K562 (cell line): ENCODE data around the gene NFATC1. TPM values are rescaled to one million over a fixed set of nuclear protein-coding genes. Genes with fewer than 3 reads are reported as not detected.

ENCODE experiments used
- ATAC-seq: fragments of 200-7000 bp; cut with Tn5 transposase; 3 replicates; pipeline ENCODE4 v1.9.1; 2020; ENCODE audit warnings: moderate library complexity
- BruUV-seq: library from RNA; stranded (reverse); fragments of 400-500 nt; replicated peaks from 2 replicates; lab custom pipeline; 2021; lab: Mats Ljungman, UMichigan
- CTCF ChIA-PET: fragments of 300-600 bp; formaldehyde crosslinking; extraction: SDS; loops from one replicate; lab custom pipeline; 2021; ENCODE audit warnings: low intra/inter-chr PET ratio; lab: Yijun Ruan, JAX
- POLR2A ChIA-PET: fragments of 300-600, 350-650 bp; sonication (Branson Sonifier 250); formaldehyde crosslinking; extraction: SDS; loops from one replicate; lab custom pipeline; 2021; ENCODE audit warnings: antibody characterized with exemption, inconsistent platforms; lab: Yijun Ruan, JAX
- DNase-seq, 4 experiments: peaks; one replicate each; pipeline versions ENCODE4 v3.0.0 to v3.0.0-alpha.2; 2011 to 2018; ENCODE audit warnings: low spot score in 3 of 4, mixed read lengths in 3 of 4; ENCODE audit errors: extremely low read depth in 1 of 4
- FAIRE-seq: peaks from 2 replicates; lab custom pipeline; 2011; peaks lifted over from hg19 to GRCh38; lab: Jason Lieb, UNC
- H2AFZ ChIP-seq: 2 replicates; pipeline ENCODE4 v1.6.0; 2011; ENCODE audit warnings: low read depth, low read length, control low read depth, inconsistent platforms
- H3K27ac ChIP-seq: fragments of 200-600 bp; 3 replicates; pipeline ENCODE4 v1.8.0; 2011; ENCODE audit warnings: low read depth, mild to moderate bottlenecking, control low read depth, inconsistent platforms, low read length, moderate library complexity, mixed read lengths; ENCODE audit errors: extremely low read depth
- H3K27me3 ChIP-seq, 2 experiments: fragments of 300-600 bp in 1 of 2; 2 replicates in 1 of 2; 3 replicates in 1 of 2; pipeline versions ENCODE4 v1.6.0 to v1.8.0; 2011; ENCODE audit warnings: inconsistent platforms in 2 of 2, low read length in 2 of 2, mild to moderate bottlenecking in 1 of 2, mixed read lengths in 1 of 2, moderate library complexity in 1 of 2; ENCODE audit not compliant: control insufficient read depth in 2 of 2, insufficient read depth in 2 of 2
- H3K36me3 ChIP-seq: fragments of 300-600 bp; 3 replicates; pipeline ENCODE4 v1.8.0; 2011; ENCODE audit warnings: mild to moderate bottlenecking, low read length, inconsistent platforms; ENCODE audit not compliant: control insufficient read depth, insufficient read depth
- H3K4me1 ChIP-seq, 2 experiments: fragments of 200-600 bp in 1 of 2; replicated peaks in 1 of 2; 2 replicates in 1 of 2; 3 replicates in 1 of 2; pipeline versions ENCODE4 v1.5.1 to v1.8.0; 2011; ENCODE audit warnings: inconsistent platforms in 2 of 2, low read length in 2 of 2, mild to moderate bottlenecking in 1 of 2, mixed read lengths in 1 of 2, moderate library complexity in 1 of 2; ENCODE audit not compliant: control insufficient read depth in 2 of 2, insufficient read depth in 2 of 2
- H3K4me2 ChIP-seq: 2 replicates; pipeline ENCODE4 v1.6.1; 2011; ENCODE audit warnings: low read length, control low read depth, inconsistent platforms, mixed read lengths; ENCODE audit not compliant: insufficient read depth
- H3K4me3 ChIP-seq: fragments of 200-600 bp; sonication (generic), shearing (Covaris generic); 2 replicates; pipeline ENCODE4 v1.5.1; 2016; ENCODE audit warnings: control low read depth, inconsistent platforms
- H3K79me2 ChIP-seq: fragments of 200-600 bp; 3 replicates; pipeline ENCODE4 v1.8.0; 2011; ENCODE audit warnings: low read length, inconsistent platforms; ENCODE audit not compliant: control insufficient read depth, insufficient read depth
- H3K9ac ChIP-seq, 2 experiments: 2 replicates each; pipeline versions ENCODE4 v1.6.0 to v1.6.1; 2011; ENCODE audit warnings: low read depth in 2 of 2, low read length in 2 of 2, control low read depth in 1 of 2, inconsistent platforms in 1 of 2, mild to moderate bottlenecking in 1 of 2, mixed read lengths in 1 of 2; ENCODE audit not compliant: insufficient read depth in 1 of 2
- H3K9me1 ChIP-seq: one replicate; pipeline ENCODE4 v1.6.0; 2011; ENCODE audit warnings: inconsistent platforms, mild to moderate bottlenecking, low read length, moderate library complexity; ENCODE audit not compliant: control insufficient read depth, insufficient read depth
- H3K9me3 ChIP-seq: replicated peaks from 2 replicates; pipeline ENCODE4 v1.5.1; 2011; ENCODE audit warnings: low read depth, low read length, inconsistent platforms; ENCODE audit not compliant: control insufficient read depth, insufficient read depth
- H4K20me1 ChIP-seq: replicated peaks from 2 replicates; pipeline ENCODE4 v1.6.1; 2011; ENCODE audit warnings: low read length, inconsistent platforms, mixed read lengths; ENCODE audit not compliant: control insufficient read depth, insufficient read depth
- BDP1 ChIP-seq: IDR thresholded peaks from 3 replicates; pipeline ENCODE4 v1.6.1; 2011; ENCODE audit not compliant: insufficient read length, insufficient read depth
- BRCA1 ChIP-seq, 2 experiments: fragments of 450-650 bp in 1 of 2; sonication (generic) in 1 of 2; formaldehyde crosslinking in 1 of 2; IDR thresholded peaks; 2 replicates each; pipeline versions ENCODE4 v1.5.0 to v1.6.1; 2017 to 2020; ENCODE audit warnings: mild to moderate bottlenecking in 1 of 2, missing genetic modification reagents in 1 of 2
- CBX1 ChIP-seq: sonication (generic); IDR thresholded peaks from 2 replicates; pipeline ENCODE4 v1.6.1; 2016; ENCODE audit warnings: antibody characterized with exemption, low read depth, mild to moderate bottlenecking
- COPS2 ChIP-seq: fragments of 450-650 bp; conservative IDR thresholded peaks from 2 replicates; pipeline ENCODE4 v1.6.1; 2016; ENCODE audit warnings: mild to moderate bottlenecking, moderate library complexity
- ILF3 ChIP-seq: fragments of 450-650 bp; IDR thresholded peaks from 2 replicates; pipeline ENCODE4 v1.6.1; 2018; ENCODE audit warnings: antibody characterized with exemption, mild to moderate bottlenecking, moderate library complexity, borderline replicate concordance
- KDM4B ChIP-seq, 2 experiments: fragments of 450-650 bp in 1 of 2; sonication (generic) in 1 of 2; IDR thresholded peaks; 2 replicates each; pipeline ENCODE4 v1.6.1; 2016 to 2017; ENCODE audit warnings: borderline replicate concordance in 2 of 2, antibody characterized with exemption in 1 of 2, low read depth in 1 of 2, mild to moderate bottlenecking in 1 of 2
- NR4A1 ChIP-seq, 2 experiments: fragments of 250-450 bp in 1 of 2; fragments of 450-650 bp in 1 of 2; sonication (Bioruptor Pico) in 1 of 2; IDR thresholded peaks; 2 replicates each; pipeline versions ENCODE4 v1.4.0 to v1.6.1; 2016 to 2020; ENCODE audit warnings: mild to moderate bottlenecking in 2 of 2, missing compliant biosample characterization in 1 of 2, missing genetic modification characterization in 1 of 2, moderate library complexity in 1 of 2
- RBM15 ChIP-seq: fragments of 200-400 bp; formaldehyde crosslinking; IDR thresholded peaks from 2 replicates; pipeline ENCODE4 v1.6.1; 2018; ENCODE audit warnings: mild to moderate bottlenecking, low read length, moderate library complexity; ENCODE audit not compliant: insufficient read depth
- SMAD2 ChIP-seq: fragments of 150-350 bp; IDR thresholded peaks from 2 replicates; pipeline ENCODE4 v1.6.1; 2014; ENCODE audit warnings: low read depth, mild to moderate bottlenecking, low read length
- ZNF217 ChIP-seq: sonication (generic); formaldehyde crosslinking; IDR thresholded peaks from 2 replicates; pipeline ENCODE4 v1.8.0; 2022; ENCODE audit warnings: mild to moderate bottlenecking, missing genetic modification reagents
- WGBS: fragments of 100-300 bp; shearing (Covaris generic); methylation state at CpG from one replicate; pipeline ENCODE4 v1.1.6; 2016; ENCODE audit warnings: low coverage, mixed read lengths; ENCODE audit not compliant: insufficient coverage; ENCODE audit errors: missing lambda C conversion rate; 5-methylcytosine and 5-hydroxymethylcytosine counted together
- in situ Hi-C: fragments of 300-500 bp; cut with MboI; formaldehyde crosslinking; loops from 4 replicates; pipeline ENCODE4 v1.15.0; 2018; ENCODE audit warnings: inconsistent platforms, mixed read lengths
- intact Hi-C: fragments of 100-400 bp; cut with micrococcal nuclease; formaldehyde crosslinking; loops from 2 replicates; pipeline ENCODE4 v1.14.2; 2022
- polyA plus RNA-seq, 8 experiments: library from polyadenylated mRNA; depleted of rRNA in 4 of 8; stranded (reverse) in 5 of 8; unstranded in 3 of 8; fragments of >200 nt; fragmentation: Nextera tagmentation in 2 of 8; fragmentation: Illumina TruSeq in 1 of 8; extraction: Ambion mirVana in 2 of 8; extraction: Trizol in 1 of 8; gene quantifications; 2 replicates each; pipeline versions ENCODE4 v1.2.1 to v1.2.3, GENCODE V29; 2011 to 2014; ENCODE audit warnings: inconsistent platforms in 1 of 8, missing spikeins in 1 of 8
- total RNA-seq, 7 experiments: library from RNA; depleted of rRNA in 6 of 7; stranded (reverse); fragments of >200 nt in 6 of 7; fragmentation: Illumina TruSeq in 2 of 7; extraction: Trizol in 2 of 7; gene quantifications; 2 replicates each; pipeline versions ENCODE4 v1.2.1 to v1.2.3, GENCODE V29; 2011 to 2021; ENCODE audit warnings: low replicate concordance in 1 of 7
- TF ChIP-seq, protein P1 (sequence below): fragments of 250-450 bp; sonication (Bioruptor Pico); IDR thresholded peaks from 2 replicates; pipeline ENCODE4 v1.5.0; 2022; ENCODE audit warnings: mild to moderate bottlenecking

NFATC1 gene
- total and polyA plus RNA-seq, 9 of the 15 experiments (the other 6 are each of a cell fraction or from before 2014, with no cell fraction given), result 1.1 to 16.4 (median 2.5) TPM

DNA sequence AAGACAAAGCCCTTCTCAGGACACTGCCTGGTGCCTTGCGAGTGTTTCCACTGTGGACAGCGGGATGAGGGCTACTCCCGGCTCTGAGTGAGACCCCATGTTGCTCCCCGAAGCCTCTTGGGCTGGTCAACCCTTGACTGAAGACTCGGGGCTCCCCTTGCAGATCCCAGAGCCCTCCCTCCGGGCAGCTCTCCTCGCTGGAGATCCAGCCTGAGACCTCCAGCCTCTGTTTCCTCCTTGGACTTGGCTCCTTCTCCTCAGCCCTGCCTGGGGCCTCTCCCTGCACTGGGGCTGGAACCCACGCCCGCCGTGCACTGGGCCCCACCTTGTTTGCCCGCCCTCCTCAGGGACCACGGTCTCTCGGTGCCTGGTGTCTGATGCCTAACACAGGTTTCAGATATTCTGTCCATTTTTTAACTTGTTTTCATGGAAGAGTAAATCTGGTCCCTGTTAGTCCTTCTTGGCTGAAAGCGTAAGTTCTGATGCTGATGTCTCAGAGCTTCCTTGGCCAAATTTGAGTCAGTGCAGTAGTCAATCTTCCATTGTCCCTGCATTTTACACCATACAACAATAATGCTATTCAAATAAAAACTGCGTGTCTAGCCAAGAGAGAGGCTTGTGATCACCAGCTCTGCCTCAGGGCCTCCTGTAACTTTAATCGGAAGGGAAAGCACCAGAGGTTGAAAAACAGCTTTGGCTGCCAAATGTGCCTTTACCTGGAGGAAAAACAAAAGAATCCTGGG is 144.6 kb downstream of the NFATC1 start:
- H3K4me3 ChIP-seq, result no peak overlapping the region
- BruUV-seq, result no TSS peak
- DNase-seq, result no peak
- CTCF ChIA-PET, result no interaction called here
- no peak for ATAC-seq
- no peaks in the 10 kb centered on the region for H4K20me1 ChIP-seq
- H3K9ac ChIP-seq, result no peak overlapping the region
- H3K79me2 ChIP-seq, result no peaks in the 10 kb centered on the region
- H3K27ac ChIP-seq, result no peak overlapping the region
- intact Hi-C loops, result no loop called here
- no peak overlapping the region for H2AFZ ChIP-seq
- TF ChIP-seq KDM4B (IDR thresholded peaks at IDR 0.05; ENCODE audit: borderline replicate concordance in 2 of 2, low read depth in 1 of 2), result no peak
- no peak for TF ChIP-seq ZNF217 (CRISPR knock-in tag)
- peaks cover 5% of the 10 kb centered on the region for H3K9me3 ChIP-seq
- in situ Hi-C loops, result no loop called here
- H3K27me3 ChIP-seq, result peaks cover 2 to 32% of the 10 kb centered on the region in 2 experiments
- no peak overlapping the region for H3K4me2 ChIP-seq
- no peaks in the 10 kb centered on the region for H3K9me1 ChIP-seq
- no peak for FAIRE-seq
- H3K4me1 ChIP-seq, result no peaks in the 10 kb centered on the region
- 3% methylated on average over 13 of the region's 16 CpGs for WGBS
- POLR2A ChIA-PET, result interaction anchor here (1.3 kb wide), 1 partner anchor 37 kb away, joined by 3 read pairs; no protein-coding TSS in a partner anchor
- H3K36me3 ChIP-seq, result no peaks in the 10 kb centered on the region

DNA sequence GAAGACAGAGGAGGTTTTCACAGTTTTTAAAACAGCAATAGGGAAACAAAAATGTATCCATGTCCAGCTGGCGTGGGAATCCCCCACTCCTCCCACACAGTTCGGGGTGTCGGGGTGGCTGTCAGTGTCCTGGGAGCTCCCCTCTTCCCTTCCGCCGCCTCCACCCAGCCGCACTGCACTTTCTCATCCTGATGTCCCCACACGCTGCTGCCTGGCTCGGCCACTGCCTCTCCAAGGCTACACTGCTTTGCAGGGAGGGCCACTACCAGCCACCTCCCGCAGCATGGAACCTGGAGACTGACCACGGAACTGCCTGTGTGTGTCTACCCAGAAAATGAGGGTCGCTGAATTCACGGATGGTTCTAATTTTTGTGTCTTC is 145.2 kb downstream of the NFATC1 start:
- FAIRE-seq, result no peak
- H3K9me1 ChIP-seq, result no peaks in the 10 kb centered on the region
- no peak overlapping the region for H3K4me3 ChIP-seq
- no peak overlapping the region for H3K9ac ChIP-seq
- H2AFZ ChIP-seq, result no peak overlapping the region
- intact Hi-C loops, result no loop called here
- no peak for DNase-seq
- H3K36me3 ChIP-seq, result no peaks in the 10 kb centered on the region
- BruUV-seq, result no TSS peak
- no peak overlapping the region for H3K27ac ChIP-seq
- H3K9me3 ChIP-seq, result peaks cover 5% of the 10 kb centered on the region
- no peaks in the 10 kb centered on the region for H3K79me2 ChIP-seq
- no peak for ATAC-seq
- WGBS, result 27% methylated on average over 9 of the region's 12 CpGs
- H4K20me1 ChIP-seq, result no peaks in the 10 kb centered on the region
- in situ Hi-C loops, result no loop called here
- ChIA-PET POLR2A (interaction anchor here (1.3 kb wide), 1 partner anchor 37 kb away, joined by 3 read pairs; no protein-coding TSS in a partner anchor), CTCF (no interaction called here)
- H3K4me2 ChIP-seq, result no peak overlapping the region
- H3K4me1 ChIP-seq, result no peaks in the 10 kb centered on the region
- H3K27me3 ChIP-seq, result peaks cover 2 to 38% of the 10 kb centered on the region in 2 experiments
- no peak for TF ChIP-seq RBM15
- TF ChIP-seq NR4A1 (CRISPR knock-in tag; IDR thresholded peaks at IDR 0.05), result no peak
- no peak for TF ChIP-seq NR4A1 (tag; IDR thresholded peaks at IDR 0.05)
- no peak for TF ChIP-seq SMAD2
- no peak for TF ChIP-seq BDP1
- TF ChIP-seq, protein P1, sequence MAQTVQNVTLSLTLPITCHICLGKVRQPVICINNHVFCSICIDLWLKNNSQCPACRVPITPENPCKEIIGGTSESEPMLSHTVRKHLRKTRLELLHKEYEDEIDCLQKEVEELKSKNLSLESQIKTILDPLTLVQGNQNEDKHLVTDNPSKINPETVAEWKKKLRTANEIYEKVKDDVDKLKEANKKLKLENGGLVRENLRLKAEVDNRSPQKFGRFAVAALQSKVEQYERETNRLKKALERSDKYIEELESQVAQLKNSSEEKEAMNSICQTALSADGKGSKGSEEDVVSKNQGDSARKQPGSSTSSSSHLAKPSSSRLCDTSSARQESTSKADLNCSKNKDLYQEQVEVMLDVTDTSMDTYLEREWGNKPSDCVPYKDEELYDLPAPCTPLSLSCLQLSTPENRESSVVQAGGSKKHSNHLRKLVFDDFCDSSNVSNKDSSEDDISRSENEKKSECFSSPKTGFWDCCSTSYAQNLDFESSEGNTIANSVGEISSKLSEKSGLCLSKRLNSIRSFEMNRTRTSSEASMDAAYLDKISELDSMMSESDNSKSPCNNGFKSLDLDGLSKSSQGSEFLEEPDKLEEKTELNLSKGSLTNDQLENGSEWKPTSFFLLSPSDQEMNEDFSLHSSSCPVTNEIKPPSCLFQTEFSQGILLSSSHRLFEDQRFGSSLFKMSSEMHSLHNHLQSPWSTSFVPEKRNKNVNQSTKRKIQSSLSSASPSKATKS (CRISPR knock-in tag), result no peak
- no peak for TF ChIP-seq BRCA1 (IDR thresholded peaks at IDR 0.05)
- no peak for TF ChIP-seq BRCA1 (CRISPR knock-in tag; IDR thresholded peaks at IDR 0.05)
- TF ChIP-seq CBX1, result no peak
- TF ChIP-seq ILF3, result no peak
- TF ChIP-seq COPS2, result no peak
